HepG2 (cell line): ENCODE data around the gene AKAP8L. TPM values are rescaled to one million over a fixed set of nuclear protein-coding genes. Genes with fewer than 3 reads are reported as not detected.

ENCODE experiments used
- ATAC-seq: fragments of 200-7000 bp; cut with Tn5 transposase; 3 replicates; pipeline ENCODE4 v1.9.1; 2020; ENCODE audit warnings: mild to moderate bottlenecking, moderate library complexity
- BruUV-seq: library from RNA; stranded (reverse); fragments of 400-500 nt; replicated peaks from 2 replicates; lab custom pipeline; 2021; lab: Mats Ljungman, UMichigan
- CTCF ChIA-PET: fragments of 300-600 bp; formaldehyde crosslinking; extraction: SDS; loops from one replicate; lab custom pipeline; 2021; ENCODE audit warnings: low total read pairs, inconsistent platforms, low intra/inter-chr PET ratio; lab: Yijun Ruan, JAX
- POLR2A ChIA-PET: fragments of 350-600 bp; sonication (Branson Sonifier 250); formaldehyde crosslinking; loops from one replicate; lab custom pipeline; 2020; ENCODE audit warnings: antibody characterized with exemption, inconsistent platforms; lab: Yijun Ruan, JAX
- DNase-seq: peaks from one replicate; pipeline ENCODE4 v3.0.0-alpha.2; 2015; ENCODE audit warnings: low spot score
- FAIRE-seq: peaks from 3 replicates; lab custom pipeline; 2011; peaks lifted over from hg19 to GRCh38; lab: Jason Lieb, UNC
- H2AFZ ChIP-seq: one replicate; pipeline ENCODE4 v1.6.1; 2011; ENCODE audit warnings: low read length, inconsistent platforms
- H3K27ac ChIP-seq: fragments of 300-600 bp; 3 replicates; pipeline ENCODE4 v1.8.0; 2011; ENCODE audit warnings: mixed run types, mild to moderate bottlenecking, mixed read lengths, low read length, inconsistent platforms; ENCODE audit not compliant: insufficient read depth; ENCODE audit errors: extremely low read length
- H3K27me3 ChIP-seq, 2 experiments: fragments of 200-600 bp in 1 of 2; 2 replicates in 1 of 2; 3 replicates in 1 of 2; pipeline versions ENCODE4 v1.6.0 to v1.8.0; 2011; ENCODE audit warnings: low read length in 2 of 2, mild to moderate bottlenecking in 2 of 2, moderate library complexity in 2 of 2, inconsistent platforms in 1 of 2; ENCODE audit not compliant: insufficient read depth in 2 of 2, control insufficient read depth in 1 of 2
- H3K36me3 ChIP-seq, 2 experiments: fragments of 200-600 bp in 1 of 2; replicated peaks in 1 of 2; 2 replicates in 1 of 2; 3 replicates in 1 of 2; pipeline versions ENCODE4 v1.5.1 to v1.8.0; 2011; ENCODE audit warnings: low read length in 2 of 2, inconsistent platforms in 1 of 2; ENCODE audit not compliant: insufficient read depth in 2 of 2, control insufficient read depth in 1 of 2
- H3K4me1 ChIP-seq: 2 replicates; pipeline ENCODE4 v1.5.1; 2012; ENCODE audit warnings: low read length, inconsistent platforms; ENCODE audit not compliant: insufficient read depth
- H3K4me2 ChIP-seq: 2 replicates; pipeline ENCODE4 v1.6.0; 2011; ENCODE audit warnings: low read depth, low read length, inconsistent platforms
- H3K4me3 ChIP-seq, 3 experiments: fragments of 200-600 bp in 1 of 3; sonication (generic), shearing (Covaris generic) in 1 of 3; replicated peaks in 1 of 3; 2 replicates each; pipeline ENCODE4 v1.5.1; 2011 to 2016; ENCODE audit warnings: low read length in 3 of 3, inconsistent platforms in 2 of 3, low read depth in 2 of 3, mild to moderate bottlenecking in 2 of 3, control low read depth in 1 of 3, mixed read lengths in 1 of 3; ENCODE audit not compliant: insufficient read depth in 1 of 3
- H3K79me2 ChIP-seq: one replicate; pipeline ENCODE4 v1.6.1; 2011; ENCODE audit warnings: low read length, inconsistent platforms; ENCODE audit not compliant: insufficient read depth
- H3K9ac ChIP-seq: 2 replicates; pipeline ENCODE4 v1.6.0; 2011; ENCODE audit warnings: mild to moderate bottlenecking, low read depth, low read length, inconsistent platforms; ENCODE audit not compliant: insufficient read depth
- H3K9me3 ChIP-seq: 2 replicates; pipeline ENCODE4 v1.5.1; 2012; ENCODE audit warnings: mild to moderate bottlenecking, low read length
- H4K20me1 ChIP-seq: 2 replicates; pipeline ENCODE4 v1.6.0; 2011; ENCODE audit warnings: inconsistent platforms, mild to moderate bottlenecking, low read length, moderate library complexity; ENCODE audit not compliant: insufficient read depth
- AGO2 ChIP-seq: fragments of 200-400 bp; formaldehyde crosslinking; optimal IDR thresholded peaks from 2 replicates; pipeline ENCODE3; 2017; ENCODE audit warnings: mild to moderate bottlenecking, low read depth, low read length, moderate library complexity
- CC2D1A ChIP-seq: sonication (generic); formaldehyde crosslinking; IDR thresholded peaks from 2 replicates; pipeline ENCODE4 v1.8.1; 2023; ENCODE audit warnings: mild to moderate bottlenecking, missing genetic modification reagents
- HES4 ChIP-seq: sonication (generic); formaldehyde crosslinking; IDR thresholded peaks from 2 replicates; pipeline ENCODE4 v1.9.0; 2021; ENCODE audit warnings: mild to moderate bottlenecking, missing genetic modification reagents, borderline replicate concordance
- LCORL ChIP-seq, 2 experiments: fragments of 450-650 bp in 1 of 2; sonication (generic) in 1 of 2; formaldehyde crosslinking in 1 of 2; IDR thresholded peaks; 2 replicates each; pipeline versions ENCODE4 v1.5.0 to v1.6.1; 2017 to 2020; ENCODE audit warnings: antibody characterized with exemption in 1 of 2, missing genetic modification reagents in 1 of 2
- MXI1 ChIP-seq: IDR thresholded peaks from 3 replicates; pipeline ENCODE4 v1.6.1; 2012; ENCODE audit warnings: low read depth, low read length, inconsistent platforms, borderline replicate concordance
- RBFOX2 ChIP-seq: fragments of 200-400 bp; formaldehyde crosslinking; IDR thresholded peaks from 2 replicates; pipeline ENCODE4 v1.6.1; 2017; ENCODE audit warnings: low read depth, mild to moderate bottlenecking, low read length
- SOX6 ChIP-seq, 2 experiments: fragments of 450-650 bp in 1 of 2; sonication (generic) in 1 of 2; formaldehyde crosslinking in 1 of 2; IDR thresholded peaks; 2 replicates each; pipeline versions ENCODE4 v1.4.0 to v1.6.1; 2017 to 2020; ENCODE audit warnings: antibody characterized with exemption in 1 of 2, mild to moderate bottlenecking in 1 of 2, missing genetic modification reagents in 1 of 2
- THAP11 ChIP-seq: IDR thresholded peaks from 2 replicates; pipeline ENCODE4 v1.6.1; 2016; ENCODE audit warnings: missing biosample characterization, missing genetic modification reagents
- ZNF17 ChIP-seq: sonication (generic); formaldehyde crosslinking; IDR thresholded peaks from 2 replicates; pipeline ENCODE4 v1.5.0; 2020; ENCODE audit warnings: mild to moderate bottlenecking, missing genetic modification reagents
- ZNF350 ChIP-seq: sonication (generic); formaldehyde crosslinking; IDR thresholded peaks from 2 replicates; pipeline ENCODE4 v1.4.0; 2020; ENCODE audit warnings: mild to moderate bottlenecking, low read depth, missing genetic modification reagents, borderline replicate concordance
- ZNF512 ChIP-seq: sonication (generic); formaldehyde crosslinking; IDR thresholded peaks from 2 replicates; pipeline ENCODE4 v1.4.0; 2020; ENCODE audit warnings: mild to moderate bottlenecking, missing genetic modification reagents
- ZSCAN9 ChIP-seq: IDR thresholded peaks from 2 replicates; pipeline ENCODE4 v1.6.1; 2016; ENCODE audit warnings: borderline replicate concordance
- WGBS: methylation state at CpG from one replicate; pipeline ENCODE4 v1.1.6; 2017; ENCODE audit warnings: low lambda C conversion rate; 5-methylcytosine and 5-hydroxymethylcytosine counted together
- in situ Hi-C: cut with HindIII; loops from 2 replicates; pipeline ENCODE4 v1.10.0; 2017; ENCODE audit warnings: low pct_unique_long_range_greater_than_20kb; ENCODE audit not compliant: extremely low pct_ligation_motif_present
- intact Hi-C: fragments of 100-400 bp; cut with micrococcal nuclease; formaldehyde crosslinking; loops from one replicate; pipeline ENCODE4 v1.10.0; 2022; ENCODE audit not compliant: unreplicated experiment
- polyA plus RNA-seq, 8 experiments: library from polyadenylated mRNA; depleted of rRNA in 3 of 8; stranded (reverse) in 7 of 8; unstranded in 1 of 8; fragments of >200 nt; fragmentation: Illumina TruSeq in 4 of 8; extraction: Trizol in 4 of 8; gene quantifications; 2 replicates each; pipeline versions ENCODE4 v1.2.1 to v1.2.3, GENCODE V29; 2011 to 2016; ENCODE audit warnings: low read depth in 4 of 8, missing spikeins in 1 of 8, mixed read lengths in 1 of 8; ENCODE audit not compliant: insufficient read depth in 1 of 8
- total RNA-seq, 5 experiments: library from RNA; depleted of rRNA; stranded (reverse); fragments of >200 nt; fragmentation: Illumina TruSeq; extraction: Trizol; gene quantifications; 2 replicates each; pipeline ENCODE4 v1.2.3, GENCODE V29; 2016; ENCODE audit warnings: low read depth in 1 of 5
- TF ChIP-seq, protein P1 (sequence below): sonication (generic); formaldehyde crosslinking; IDR thresholded peaks from 2 replicates; pipeline ENCODE4 v1.4.0; 2020; ENCODE audit warnings: missing genetic modification reagents

The AKAP8L gene
- total and polyA plus RNA-seq, 2 of the 13 experiments (the other 11 are each of a cell fraction or from before 2014, with no cell fraction given): 48.2 to 49.6 TPM

DNA sequence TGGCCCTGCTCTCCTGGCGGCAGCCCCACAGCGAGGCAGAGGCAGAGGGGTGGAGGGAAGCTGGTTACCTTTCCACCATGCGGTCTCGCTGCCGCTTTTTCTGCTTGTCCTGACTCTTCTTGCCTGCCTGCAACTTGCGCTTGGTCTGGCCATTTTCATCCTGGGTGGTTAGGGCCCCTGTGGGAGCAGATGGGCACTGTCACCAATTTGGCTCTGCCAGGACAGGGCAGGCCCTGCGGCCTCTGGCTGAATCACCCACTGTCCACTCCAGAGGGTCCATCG, 19.6 kb downstream of the AKAP8L start (continued):
- TF ChIP-seq ZSCAN9 (CRISPR knock-in tag) (no peak), MXI1 (no peak), ZNF512 (CRISPR knock-in tag) (no peak), CC2D1A (CRISPR knock-in tag) (no peak), THAP11 (no peak), SOX6 (IDR thresholded peaks at IDR 0.05) (no peak), SOX6 (CRISPR knock-in tag; IDR thresholded peaks at IDR 0.05) (no peak), ZNF17 (CRISPR knock-in tag) (no peak), ZNF350 (CRISPR knock-in tag) (no peak)
- TF ChIP-seq, protein P1, sequence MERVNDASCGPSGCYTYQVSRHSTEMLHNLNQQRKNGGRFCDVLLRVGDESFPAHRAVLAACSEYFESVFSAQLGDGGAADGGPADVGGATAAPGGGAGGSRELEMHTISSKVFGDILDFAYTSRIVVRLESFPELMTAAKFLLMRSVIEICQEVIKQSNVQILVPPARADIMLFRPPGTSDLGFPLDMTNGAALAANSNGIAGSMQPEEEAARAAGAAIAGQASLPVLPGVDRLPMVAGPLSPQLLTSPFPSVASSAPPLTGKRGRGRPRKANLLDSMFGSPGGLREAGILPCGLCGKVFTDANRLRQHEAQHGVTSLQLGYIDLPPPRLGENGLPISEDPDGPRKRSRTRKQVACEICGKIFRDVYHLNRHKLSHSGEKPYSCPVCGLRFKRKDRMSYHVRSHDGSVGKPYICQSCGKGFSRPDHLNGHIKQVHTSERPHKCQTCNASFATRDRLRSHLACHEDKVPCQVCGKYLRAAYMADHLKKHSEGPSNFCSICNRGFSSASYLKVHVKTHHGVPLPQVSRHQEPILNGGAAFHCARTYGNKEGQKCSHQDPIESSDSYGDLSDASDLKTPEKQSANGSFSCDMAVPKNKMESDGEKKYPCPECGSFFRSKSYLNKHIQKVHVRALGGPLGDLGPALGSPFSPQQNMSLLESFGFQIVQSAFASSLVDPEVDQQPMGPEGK (CRISPR knock-in tag): no peak

DNA sequence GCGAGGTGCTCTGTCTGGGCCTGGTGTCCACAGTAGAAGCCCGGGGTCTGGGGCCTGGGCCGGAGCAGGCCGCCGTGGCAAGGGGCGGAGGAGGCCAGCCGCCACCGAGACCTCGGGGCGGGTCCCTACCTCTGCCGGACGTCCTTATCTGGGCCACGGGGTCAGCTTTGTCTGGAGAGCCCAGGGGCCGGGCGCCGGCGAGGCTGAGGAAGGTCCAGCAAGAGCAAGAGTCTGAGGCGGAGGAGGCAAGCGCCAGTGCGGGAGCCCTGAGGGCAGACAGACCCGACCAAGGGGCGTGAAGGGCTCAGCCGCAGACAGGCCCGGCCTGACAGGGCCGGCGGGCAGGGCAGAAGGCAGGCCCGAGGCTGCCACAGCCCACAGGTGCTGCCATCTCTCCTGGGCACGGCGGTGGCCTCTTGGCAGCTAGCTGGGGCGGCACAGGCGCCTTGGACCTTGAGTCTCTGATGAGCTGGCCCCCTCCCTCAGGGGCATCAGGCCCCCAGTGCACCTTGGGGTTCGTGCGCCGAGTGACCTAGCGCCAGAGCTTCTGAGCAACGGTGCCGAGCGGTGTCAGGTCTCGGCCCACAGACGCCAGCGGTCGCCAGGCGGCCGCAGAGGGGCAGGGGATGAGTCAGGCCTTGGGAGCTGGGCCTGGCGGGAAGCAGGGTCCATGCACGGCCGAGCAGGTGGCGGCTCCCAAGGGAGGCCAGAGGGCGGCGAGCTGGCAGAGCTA, 20.1 kb downstream of the AKAP8L start:
- H3K4me1 ChIP-seq: no peaks in the 10 kb centered on the region
- no peak overlapping the region for H3K4me2 ChIP-seq
- TF ChIP-seq LCORL (IDR thresholded peaks at IDR 0.05): no peak
- TF ChIP-seq LCORL (CRISPR knock-in tag; IDR thresholded peaks at IDR 0.05): no peak
- TF ChIP-seq AGO2: peak; percentile 82
- TF ChIP-seq HES4 (CRISPR knock-in tag): no peak
- peak; percentile 44; the same call in 1 of the 2 replicates for TF ChIP-seq RBFOX2
- TF ChIP-seq, all 625 proteins: peak for 2
- BruUV-seq: no TSS peak
- peaks cover 9% of the 10 kb centered on the region for H4K20me1 ChIP-seq
- H3K27me3 ChIP-seq: no peaks in the 10 kb centered on the region
- POLR2A ChIA-PET: no interaction called here
- H3K27ac ChIP-seq: no peak overlapping the region
- H3K9me3 ChIP-seq: no peaks in the 10 kb centered on the region
- H3K4me3 ChIP-seq: no peak overlapping the region
- WGBS: 100% methylated on average over 8 of the region's 50 CpGs
- peaks cover 52 to 85% of the 10 kb centered on the region in 2 experiments for H3K36me3 ChIP-seq
- in situ Hi-C loops: no loop called here
- FAIRE-seq (no peak), ATAC-seq (peak; percentile 13; the same call in 1 of the 3 replicates), DNase-seq (no peak)
- intact Hi-C loops: no loop called here
- no peak overlapping the region for H2AFZ ChIP-seq
- CTCF ChIA-PET: no interaction called here
- no peak overlapping the region for H3K9ac ChIP-seq
- H3K79me2 ChIP-seq: peaks cover 21% of the 10 kb centered on the region
